OCI-LY7 (cell line): ENCODE measurements around the gene BMP2. TPM values are rescaled to one million over a fixed set of nuclear protein-coding genes. Genes with fewer than 3 reads are reported as not detected.

Experiments used
- BruUV-seq: library from RNA; stranded (reverse); fragments of 400-500 nt; replicated peaks from 2 replicates; lab custom pipeline; 2021; lab: Mats Ljungman, UMichigan
- CTCF ChIA-PET: fragments of 300-600 bp; sonication (Branson Sonifier 250); formaldehyde crosslinking; loops from one replicate; lab custom pipeline; 2022; ENCODE audit warnings: antibody characterized with exemption; ENCODE audit not compliant: unreplicated experiment; lab: Charles Lee
- POLR2A ChIA-PET: fragments of 300-600 bp; sonication (Branson Sonifier 250); formaldehyde crosslinking; loops from one replicate; lab custom pipeline; 2022; ENCODE audit warnings: antibody characterized with exemption; lab: Charles Lee
- DNase-seq: peaks from one replicate; pipeline ENCODE4 v3.0.0-alpha.2; 2015; ENCODE audit warnings: low spot score
- H2AFZ ChIP-seq: fragments of 200-600 bp; sonication (generic), shearing (Covaris generic); 2 replicates; pipeline ENCODE4 v1.6.1; 2014; ENCODE audit warnings: mild to moderate bottlenecking, antibody characterized with exemption, low read length, moderate library complexity
- H3K27ac ChIP-seq: fragments of 200-600 bp; sonication (generic); 2 replicates; pipeline ENCODE4 v1.5.1; 2014; ENCODE audit warnings: mixed run types, low read depth, mild to moderate bottlenecking, moderate library complexity, low read length, inconsistent platforms; ENCODE audit not compliant: poor library complexity, severe bottlenecking
- H3K36me3 ChIP-seq: fragments of 200-600 bp; sonication (generic); 2 replicates; pipeline ENCODE4 v1.6.1; 2014; ENCODE audit warnings: mild to moderate bottlenecking, antibody characterized with exemption, low read length, moderate library complexity, mixed read lengths; ENCODE audit not compliant: insufficient read depth
- H3K4me1 ChIP-seq: fragments of 200-600 bp; sonication (generic); 2 replicates; pipeline ENCODE4 v1.5.1; 2014; ENCODE audit warnings: mild to moderate bottlenecking, low read length; ENCODE audit not compliant: insufficient read depth, poor library complexity, severe bottlenecking
- H3K4me2 ChIP-seq: fragments of 200-600 bp; sonication (generic); 2 replicates; pipeline ENCODE4 v1.6.1; 2014; ENCODE audit warnings: mild to moderate bottlenecking, low read length
- H3K4me3 ChIP-seq: fragments of 200-600 bp; sonication (generic); 2 replicates; pipeline ENCODE4 v1.5.1; 2014; ENCODE audit warnings: mild to moderate bottlenecking, low read depth, low read length; ENCODE audit not compliant: poor library complexity, severe bottlenecking
- H3K79me2 ChIP-seq: fragments of 200-600 bp; sonication (generic); 2 replicates; pipeline ENCODE4 v1.6.1; 2016; ENCODE audit warnings: low read depth, mild to moderate bottlenecking, low read length, moderate library complexity, mixed read lengths; ENCODE audit not compliant: insufficient read depth
- H3K9me2 ChIP-seq: fragments of 200-600 bp; sonication (generic); 2 replicates; pipeline ENCODE4 v1.6.1; 2016; ENCODE audit warnings: mild to moderate bottlenecking, low read length, mixed read lengths; ENCODE audit not compliant: insufficient read depth
- H3K9me3 ChIP-seq: fragments of 200-600 bp; sonication (generic); 2 replicates; pipeline ENCODE4 v1.6.1; 2014; ENCODE audit warnings: mild to moderate bottlenecking, mixed run types, low read length, mixed read lengths
- H4K20me1 ChIP-seq: fragments of 200-600 bp; sonication (generic); 2 replicates; pipeline ENCODE4 v1.6.1; 2014; ENCODE audit warnings: mild to moderate bottlenecking, antibody characterized with exemption, low read length, moderate library complexity, mixed read lengths; ENCODE audit not compliant: insufficient read depth
- EZH2phosphoT487 ChIP-seq: fragments of 200-600 bp; sonication (generic); IDR thresholded peaks from 2 replicates; pipeline ENCODE4 v1.6.1; 2018; ENCODE audit warnings: low read depth, borderline replicate concordance, mild to moderate bottlenecking, mixed run types, antibody characterized with exemption, low read length, moderate library complexity, mixed read lengths
- intact Hi-C: fragments of 100-400 bp; cut with micrococcal nuclease; formaldehyde crosslinking; loops from one replicate; pipeline ENCODE4 v1.10.0; 2022; ENCODE audit not compliant: unreplicated experiment
- total RNA-seq, 2 experiments: library from RNA; depleted of rRNA in 1 of 2; stranded (reverse); fragments of >200 nt in 1 of 2; shearing (Covaris generic) in 1 of 2; gene quantifications; 2 replicates each; pipeline ENCODE4 v1.2.3, GENCODE V29; 2014 to 2022
- TF ChIP-seq, protein P1 (sequence below): fragments of 200-600 bp; sonication (generic); conservative IDR thresholded peaks from 2 replicates; pipeline ENCODE4 v1.5.1; 2014; ENCODE audit warnings: mild to moderate bottlenecking, antibody characterized with exemption, low read length, moderate library complexity, mixed read lengths

Gene BMP2
- total RNA-seq, 2 experiments from 2014 or later, result not detected

DNA sequence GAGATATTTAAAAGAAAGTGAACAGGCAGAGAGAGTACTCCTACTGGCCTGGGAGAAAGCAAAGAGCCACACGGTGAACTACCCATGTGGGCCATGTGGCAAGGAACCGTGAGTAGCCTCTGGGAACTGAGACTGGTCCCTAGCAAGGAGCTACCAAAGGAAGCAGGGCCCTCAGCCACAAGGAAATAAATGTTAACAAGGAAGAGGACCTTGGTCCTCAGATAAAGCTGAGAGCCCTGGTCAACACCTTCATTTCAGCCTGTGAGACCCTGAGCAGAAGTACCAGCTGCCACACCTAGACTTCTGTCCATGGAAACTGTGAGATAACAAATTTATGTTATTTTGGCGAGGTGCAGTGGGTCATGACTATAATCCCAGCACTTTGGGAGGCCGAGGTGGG lies 25.3 kb downstream of the BMP2 start:
- H3K27ac ChIP-seq, result no peak overlapping the region
- intact Hi-C loops, result no loop called here
- no peak overlapping the region for H3K4me3 ChIP-seq
- H2AFZ ChIP-seq, result no peak overlapping the region
- H3K36me3 ChIP-seq, result no peaks in the 10 kb centered on the region
- no peaks in the 10 kb centered on the region for H3K9me2 ChIP-seq
- no peaks in the 10 kb centered on the region for H3K9me3 ChIP-seq
- no TSS peak for BruUV-seq
- no peak for DNase-seq
- H3K4me2 ChIP-seq, result no peak overlapping the region
- POLR2A ChIA-PET, result interaction anchor here (0.9 kb wide), 1 partner anchor 123 kb away, joined by 5 read pairs; no protein-coding TSS in a partner anchor
- H3K4me1 ChIP-seq, result no peaks in the 10 kb centered on the region
- CTCF ChIA-PET, result no interaction called here
- TF ChIP-seq, protein P1, sequence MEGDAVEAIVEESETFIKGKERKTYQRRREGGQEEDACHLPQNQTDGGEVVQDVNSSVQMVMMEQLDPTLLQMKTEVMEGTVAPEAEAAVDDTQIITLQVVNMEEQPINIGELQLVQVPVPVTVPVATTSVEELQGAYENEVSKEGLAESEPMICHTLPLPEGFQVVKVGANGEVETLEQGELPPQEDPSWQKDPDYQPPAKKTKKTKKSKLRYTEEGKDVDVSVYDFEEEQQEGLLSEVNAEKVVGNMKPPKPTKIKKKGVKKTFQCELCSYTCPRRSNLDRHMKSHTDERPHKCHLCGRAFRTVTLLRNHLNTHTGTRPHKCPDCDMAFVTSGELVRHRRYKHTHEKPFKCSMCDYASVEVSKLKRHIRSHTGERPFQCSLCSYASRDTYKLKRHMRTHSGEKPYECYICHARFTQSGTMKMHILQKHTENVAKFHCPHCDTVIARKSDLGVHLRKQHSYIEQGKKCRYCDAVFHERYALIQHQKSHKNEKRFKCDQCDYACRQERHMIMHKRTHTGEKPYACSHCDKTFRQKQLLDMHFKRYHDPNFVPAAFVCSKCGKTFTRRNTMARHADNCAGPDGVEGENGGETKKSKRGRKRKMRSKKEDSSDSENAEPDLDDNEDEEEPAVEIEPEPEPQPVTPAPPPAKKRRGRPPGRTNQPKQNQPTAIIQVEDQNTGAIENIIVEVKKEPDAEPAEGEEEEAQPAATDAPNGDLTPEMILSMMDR, result no peak
- TF ChIP-seq EZH2phosphoT487, result no peak
- H3K79me2 ChIP-seq, result no peaks in the 10 kb centered on the region
- H4K20me1 ChIP-seq, result no peaks in the 10 kb centered on the region

DNA sequence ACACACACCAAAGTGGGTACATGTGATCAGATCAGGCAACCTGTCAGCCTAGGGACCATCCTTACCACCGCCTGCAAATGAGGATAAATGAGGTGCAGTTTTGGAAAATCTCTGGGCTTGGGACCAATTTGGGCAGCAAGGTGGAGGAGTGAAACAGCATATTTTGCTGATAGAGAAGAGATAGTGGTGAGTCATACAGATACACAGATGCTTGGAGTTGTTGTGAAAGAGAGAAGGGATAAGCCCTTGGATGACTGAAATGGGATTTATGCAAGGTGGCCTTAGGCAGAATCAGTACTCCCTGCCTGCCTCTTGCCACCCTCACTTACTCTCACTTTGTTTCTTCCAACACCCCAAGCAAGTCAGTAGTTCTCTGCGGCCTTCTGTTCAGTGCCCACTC lies 34.7 kb downstream of the BMP2 start:
- H3K79me2 ChIP-seq, result no peaks in the 10 kb centered on the region
- intact Hi-C loops, result no loop called here
- CTCF ChIA-PET, result no interaction called here
- no peaks in the 10 kb centered on the region for H3K4me1 ChIP-seq
- no peak for DNase-seq
- H3K27ac ChIP-seq, result no peak overlapping the region
- BruUV-seq, result no TSS peak
- H3K9me3 ChIP-seq, result no peaks in the 10 kb centered on the region
- TF ChIP-seq, protein P1, result no peak
- TF ChIP-seq EZH2phosphoT487, result no peak
- H4K20me1 ChIP-seq, result no peaks in the 10 kb centered on the region
- no peaks in the 10 kb centered on the region for H3K36me3 ChIP-seq
- no peak overlapping the region for H3K4me3 ChIP-seq
- no peak overlapping the region for H3K4me2 ChIP-seq
- H3K9me2 ChIP-seq, result no peaks in the 10 kb centered on the region
- POLR2A ChIA-PET, result no interaction called here
- no peak overlapping the region for H2AFZ ChIP-seq

DNA sequence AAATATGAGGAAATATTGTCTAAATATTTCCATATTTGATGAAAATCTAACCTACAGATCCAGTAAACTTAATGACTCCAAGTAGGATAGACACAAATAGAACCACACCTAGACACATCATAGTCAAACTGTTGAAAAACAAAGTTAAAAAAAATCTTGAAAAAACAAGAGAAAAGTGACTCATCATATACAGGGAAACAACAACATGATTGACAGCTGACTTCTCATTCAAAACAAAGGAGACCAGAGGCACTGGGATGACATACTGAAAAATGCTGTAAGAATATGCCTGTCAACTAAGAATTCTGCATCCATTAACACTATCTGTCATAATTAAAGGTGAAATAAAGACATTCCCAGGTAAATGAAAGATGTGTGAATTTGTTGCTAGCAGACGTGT lies 38.8 kb downstream of the BMP2 start:
- H3K79me2 ChIP-seq, result no peaks in the 10 kb centered on the region
- no peak for DNase-seq
- no peak overlapping the region for H2AFZ ChIP-seq
- no peaks in the 10 kb centered on the region for H3K9me3 ChIP-seq
- no peak overlapping the region for H3K4me2 ChIP-seq
- ChIA-PET CTCF (no interaction called here), POLR2A (interaction anchor here (0.7 kb wide), 1 partner anchor 687 kb away, joined by 4 read pairs; no protein-coding TSS in a partner anchor)
- H3K27ac ChIP-seq, result no peak overlapping the region
- H4K20me1 ChIP-seq, result no peaks in the 10 kb centered on the region
- BruUV-seq, result no TSS peak
- no peak overlapping the region for H3K4me3 ChIP-seq
- no peaks in the 10 kb centered on the region for H3K9me2 ChIP-seq
- intact Hi-C loops, result no loop called here
- no peaks in the 10 kb centered on the region for H3K4me1 ChIP-seq
- H3K36me3 ChIP-seq, result no peaks in the 10 kb centered on the region
- TF ChIP-seq, protein P1, result no peak
- TF ChIP-seq EZH2phosphoT487, result no peak
